ENCODE measurements around the gene C16orf90. TPM values are rescaled to one million over a fixed set of nuclear protein-coding genes. Genes with fewer than 3 reads are reported as not detected.
"Not testable (repeated sequence)": the region's sequence is repeated elsewhere in the genome, so short reads cannot be mapped to it uniquely, and the experiment has no call there.

Gene C16orf90
- total RNA-seq, 1 donor from 2014 or later, result not detected

DNA sequence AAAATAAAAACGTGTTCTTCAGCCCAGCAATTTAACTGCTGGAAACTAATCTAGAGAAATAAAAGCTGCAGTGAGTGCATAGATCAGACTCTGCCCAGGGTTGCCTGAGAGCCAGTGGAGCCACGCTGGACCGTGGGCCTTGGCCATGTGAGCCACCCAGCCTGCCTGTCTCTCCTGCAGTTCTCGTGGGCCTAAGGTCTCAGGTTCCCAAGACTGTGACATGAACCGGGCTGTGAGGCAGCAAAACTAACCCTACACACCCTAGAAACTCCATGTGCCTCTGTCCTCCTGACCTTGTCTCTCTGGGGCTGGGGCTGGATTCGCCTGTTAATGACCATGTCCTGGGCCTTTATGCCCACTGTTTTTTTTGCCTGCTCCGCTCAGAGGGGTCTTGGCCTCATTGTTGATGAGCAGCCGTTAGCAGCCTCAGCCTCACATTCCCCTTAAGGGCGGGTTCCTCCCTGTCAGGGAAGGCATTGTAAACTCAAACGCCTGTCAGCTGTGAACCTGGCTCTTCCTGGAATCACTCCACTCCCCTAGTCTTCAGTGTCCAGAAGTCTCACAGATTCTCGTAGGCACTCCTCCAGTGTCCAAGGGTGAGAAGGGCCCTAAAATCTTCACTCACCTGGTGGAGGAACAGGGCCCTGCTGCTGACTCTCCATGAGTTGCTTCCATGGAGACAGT is 16.9 kb downstream of the C16orf90 start:
- Histone ChIP-seq H3K4me1 (ENCODE audit: control insufficient read depth in 3 of 3, insufficient read depth in 3 of 3, low read length in 3 of 3) (peaks cover 14 to 33% (median 19%) of the 10 kb centered on the region in 3 donors), H3K27me3 (ENCODE audit: control insufficient read depth in 3 of 3, insufficient read depth in 3 of 3, low read length in 3 of 3) (no peaks in the 10 kb centered on the region), H3K4me3 (ENCODE audit: low read length in 3 of 3) (no peak overlapping the region), H3K9ac (ENCODE audit: low read depth in 1 of 3, low read length in 3 of 3) (peak overlapping the region; percentile 48 to 66 (median 52)), H3K27ac (ENCODE audit: low read depth, low read length) (peak overlapping the region; percentile 61), H3K9me3 (ENCODE audit: control insufficient read depth in 3 of 3, low read length in 3 of 3) (no peaks in the 10 kb centered on the region), H3K36me3 (ENCODE audit: control insufficient read depth in 3 of 3, insufficient read depth in 3 of 3, low read length in 3 of 3) (peaks cover 28 to 32% (median 29%) of the 10 kb centered on the region in 3 donors)

DNA sequence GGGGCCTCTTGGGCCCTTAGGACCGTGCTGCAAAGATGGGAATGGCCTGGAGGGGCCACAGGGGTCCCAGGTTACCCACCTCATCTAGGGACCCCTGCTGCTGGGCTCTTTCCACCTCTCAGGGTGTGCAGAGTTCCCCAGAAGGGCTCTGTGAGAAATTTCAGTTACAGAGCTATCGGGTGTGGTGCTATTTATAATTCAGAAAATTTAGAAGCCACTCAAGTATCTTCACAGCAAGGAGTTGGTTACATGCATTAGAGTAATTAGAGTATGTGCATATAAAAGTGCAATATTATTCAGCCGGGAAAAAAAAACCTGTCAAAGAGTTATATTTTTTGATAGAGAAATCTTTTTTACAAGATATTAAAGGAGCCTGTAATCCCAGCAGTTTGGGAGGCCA is 18.9 kb downstream of the C16orf90 start:
- Histone ChIP-seq H3K9ac (ENCODE audit: low read depth in 1 of 3, low read length in 3 of 3) (peak overlapping the region in 1 of 3 donors; percentile 23), H3K4me3 (ENCODE audit: low read length in 3 of 3) (no peak overlapping the region), H3K36me3 (ENCODE audit: control insufficient read depth in 3 of 3, insufficient read depth in 3 of 3, low read length in 3 of 3) (peaks cover 9 to 14% (median 13%) of the 10 kb centered on the region in 3 donors), H3K27ac (ENCODE audit: low read depth, low read length) (no peak overlapping the region), H3K9me3 (ENCODE audit: control insufficient read depth in 3 of 3, low read length in 3 of 3) (no peaks in the 10 kb centered on the region), H3K27me3 (ENCODE audit: control insufficient read depth in 3 of 3, insufficient read depth in 3 of 3, low read length in 3 of 3) (no peaks in the 10 kb centered on the region), H3K4me1 (ENCODE audit: control insufficient read depth in 3 of 3, insufficient read depth in 3 of 3, low read length in 3 of 3) (peaks cover 16 to 38% (median 18%) of the 10 kb centered on the region in 3 donors)

- H3K36me3 ChIP-seq (ENCODE audit: control insufficient read depth in 3 of 3, insufficient read depth in 3 of 3, low read length in 3 of 3), result peaks cover 8 to 11% (median 10%) of the 10 kb centered on the region in 3 donors
Measured at GRCh38 chr16:3475604-3476375, 19.5 kb downstream of the C16orf90 start.

GRCh38 chr16:3474870-3475269 is 20.4 kb downstream of the C16orf90 start:
- H3K36me3 ChIP-seq (ENCODE audit: control insufficient read depth in 3 of 3, insufficient read depth in 3 of 3, low read length in 3 of 3); H3K27me3 ChIP-seq (ENCODE audit: control insufficient read depth in 3 of 3, insufficient read depth in 3 of 3, low read length in 3 of 3); H3K27ac ChIP-seq (ENCODE audit: low read depth, low read length); H3K9ac ChIP-seq (ENCODE audit: low read depth in 1 of 3, low read length in 3 of 3); H3K9me3 ChIP-seq (ENCODE audit: control insufficient read depth in 3 of 3, low read length in 3 of 3); H3K4me3 ChIP-seq (ENCODE audit: low read length in 3 of 3): not testable (repeated sequence)
- peaks cover 16 to 45% (median 23%) of the 10 kb centered on the region in 3 donors for H3K4me1 ChIP-seq (ENCODE audit: control insufficient read depth in 3 of 3, insufficient read depth in 3 of 3, low read length in 3 of 3)

More at GRCh38 chr16:3475604-3476375, 19.5 kb downstream of the C16orf90 start:
- H3K4me1 ChIP-seq (ENCODE audit: control insufficient read depth in 3 of 3, insufficient read depth in 3 of 3, low read length in 3 of 3), result peaks cover 14 to 36% (median 18%) of the 10 kb centered on the region in 3 donors
- no peak overlapping the region for H3K4me3 ChIP-seq (ENCODE audit: low read length in 3 of 3)
- H3K27me3 ChIP-seq (ENCODE audit: control insufficient read depth in 3 of 3, insufficient read depth in 3 of 3, low read length in 3 of 3), result no peaks in the 10 kb centered on the region
- peak overlapping the region in 1 of 3 donors; percentile 23 for H3K9ac ChIP-seq (ENCODE audit: low read depth in 1 of 3, low read length in 3 of 3)
- no peak overlapping the region for H3K27ac ChIP-seq (ENCODE audit: low read depth, low read length)
- H3K9me3 ChIP-seq (ENCODE audit: control insufficient read depth in 3 of 3, low read length in 3 of 3), result no peaks in the 10 kb centered on the region

DNA sequence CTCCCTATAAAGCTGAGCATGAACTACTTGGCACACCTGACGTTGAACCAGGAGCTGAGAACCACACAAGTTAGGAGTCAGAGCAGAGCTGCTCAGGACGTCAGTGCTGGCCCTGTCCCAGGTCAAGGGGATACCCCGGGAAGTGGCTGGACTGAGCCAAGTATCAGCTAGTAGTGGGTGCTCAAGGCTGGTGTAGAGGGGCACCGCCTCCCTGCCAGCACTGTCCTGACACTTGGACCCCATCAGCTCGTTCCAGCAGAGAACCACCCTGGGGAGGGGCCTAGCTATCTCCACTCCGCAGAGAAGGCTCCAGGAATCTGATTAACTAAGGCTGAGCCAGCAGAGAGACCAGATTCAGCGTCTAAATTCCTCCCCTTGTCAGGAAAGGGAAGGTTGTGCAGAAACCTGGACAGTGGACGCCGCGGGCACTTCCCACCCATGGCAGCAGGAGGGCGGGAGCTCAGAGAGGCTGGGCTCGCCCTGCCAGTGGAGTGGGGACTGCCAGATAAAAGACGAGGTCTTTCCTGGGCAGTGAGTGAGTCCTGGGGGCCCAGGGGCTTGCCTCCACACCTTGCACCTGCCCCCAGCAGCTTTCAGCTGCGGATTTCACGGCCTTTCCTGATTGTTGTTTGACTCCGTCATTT is 21.0 kb downstream of the C16orf90 start:
- Histone ChIP-seq H3K4me1 (ENCODE audit: control insufficient read depth in 3 of 3, insufficient read depth in 3 of 3, low read length in 3 of 3) (peaks cover 19 to 51% (median 25%) of the 10 kb centered on the region in 3 donors), H3K27ac (ENCODE audit: low read depth, low read length) (no peak overlapping the region), H3K4me3 (ENCODE audit: low read length in 3 of 3) (no peak overlapping the region), H3K9me3 (ENCODE audit: control insufficient read depth in 3 of 3, low read length in 3 of 3) (no peaks in the 10 kb centered on the region), H3K27me3 (ENCODE audit: control insufficient read depth in 3 of 3, insufficient read depth in 3 of 3, low read length in 3 of 3) (no peaks in the 10 kb centered on the region), H3K9ac (ENCODE audit: low read depth in 1 of 3, low read length in 3 of 3) (no peak overlapping the region), H3K36me3 (ENCODE audit: control insufficient read depth in 3 of 3, insufficient read depth in 3 of 3, low read length in 3 of 3) (peaks cover 2% of the 10 kb centered on the region in 3 donors)

DNA sequence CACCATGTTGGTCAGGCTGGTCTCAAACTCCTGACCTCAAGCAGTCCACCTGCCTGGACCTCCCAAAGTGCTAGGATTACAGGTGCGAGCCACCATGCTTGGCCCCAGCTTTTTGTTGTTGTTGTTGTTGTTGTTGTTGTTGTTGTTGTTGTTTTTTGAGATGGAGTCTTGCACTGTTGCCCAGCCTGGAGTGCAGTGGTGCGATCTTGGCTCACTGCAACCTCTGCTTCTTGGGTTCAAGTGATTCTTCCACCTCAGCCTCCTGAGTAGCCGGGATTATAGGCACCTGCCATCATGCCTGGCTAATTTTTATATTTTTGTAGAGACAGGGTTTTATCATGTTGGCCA is 21.7 kb downstream of the C16orf90 start:
- not testable (repeated sequence) for H3K36me3 ChIP-seq (ENCODE audit: control insufficient read depth in 3 of 3, insufficient read depth in 3 of 3, low read length in 3 of 3); H3K27me3 ChIP-seq (ENCODE audit: control insufficient read depth in 3 of 3, insufficient read depth in 3 of 3, low read length in 3 of 3); H3K9me3 ChIP-seq (ENCODE audit: control insufficient read depth in 3 of 3, low read length in 3 of 3); H3K27ac ChIP-seq (ENCODE audit: low read depth, low read length); H3K4me3 ChIP-seq (ENCODE audit: low read length in 3 of 3); H3K9ac ChIP-seq (ENCODE audit: low read depth in 1 of 3, low read length in 3 of 3)
- H3K4me1 ChIP-seq (ENCODE audit: control insufficient read depth in 3 of 3, insufficient read depth in 3 of 3, low read length in 3 of 3), result peaks cover 19 to 54% (median 24%) of the 10 kb centered on the region in 3 donors

- Histone ChIP-seq H3K9me3 (ENCODE audit: control insufficient read depth in 3 of 3, low read length in 3 of 3) (no peaks in the 10 kb centered on the region), H3K9ac (ENCODE audit: low read depth in 1 of 3, low read length in 3 of 3) (no peak overlapping the region), H3K4me1 (ENCODE audit: control insufficient read depth in 3 of 3, insufficient read depth in 3 of 3, low read length in 3 of 3) (peaks cover 19 to 55% (median 27%) of the 10 kb centered on the region in 3 donors)
Measured at GRCh38 chr16:3472878-3473595, 22.3 kb downstream of the C16orf90 start.

GRCh38 chr16:3471518-3472176 is 23.6 kb downstream of the C16orf90 start:
- no peaks in the 10 kb centered on the region for H3K27me3 ChIP-seq (ENCODE audit: control insufficient read depth in 3 of 3, insufficient read depth in 3 of 3, low read length in 3 of 3)
- no peak overlapping the region for H3K27ac ChIP-seq (ENCODE audit: low read depth, low read length)
- H3K9ac ChIP-seq (ENCODE audit: low read depth in 1 of 3, low read length in 3 of 3), result no peak overlapping the region
- H3K9me3 ChIP-seq (ENCODE audit: control insufficient read depth in 3 of 3, low read length in 3 of 3), result no peaks in the 10 kb centered on the region
- H3K4me3 ChIP-seq (ENCODE audit: low read length in 3 of 3), result no peak overlapping the region
- peaks cover 29 to 68% (median 37%) of the 10 kb centered on the region in 3 donors for H3K4me1 ChIP-seq (ENCODE audit: control insufficient read depth in 3 of 3, insufficient read depth in 3 of 3, low read length in 3 of 3)
- peaks cover 0 to 6% (median 2%) of the 10 kb centered on the region in 3 donors for H3K36me3 ChIP-seq (ENCODE audit: control insufficient read depth in 3 of 3, insufficient read depth in 3 of 3, low read length in 3 of 3)

More at GRCh38 chr16:3472878-3473595, 22.3 kb downstream of the C16orf90 start:
- H3K36me3 ChIP-seq (ENCODE audit: control insufficient read depth in 3 of 3, insufficient read depth in 3 of 3, low read length in 3 of 3), result no peaks in the 10 kb centered on the region
- no peaks in the 10 kb centered on the region for H3K27me3 ChIP-seq (ENCODE audit: control insufficient read depth in 3 of 3, insufficient read depth in 3 of 3, low read length in 3 of 3)
- H3K27ac ChIP-seq (ENCODE audit: low read depth, low read length), result no peak overlapping the region
- no peak overlapping the region for H3K4me3 ChIP-seq (ENCODE audit: low read length in 3 of 3)

DNA sequence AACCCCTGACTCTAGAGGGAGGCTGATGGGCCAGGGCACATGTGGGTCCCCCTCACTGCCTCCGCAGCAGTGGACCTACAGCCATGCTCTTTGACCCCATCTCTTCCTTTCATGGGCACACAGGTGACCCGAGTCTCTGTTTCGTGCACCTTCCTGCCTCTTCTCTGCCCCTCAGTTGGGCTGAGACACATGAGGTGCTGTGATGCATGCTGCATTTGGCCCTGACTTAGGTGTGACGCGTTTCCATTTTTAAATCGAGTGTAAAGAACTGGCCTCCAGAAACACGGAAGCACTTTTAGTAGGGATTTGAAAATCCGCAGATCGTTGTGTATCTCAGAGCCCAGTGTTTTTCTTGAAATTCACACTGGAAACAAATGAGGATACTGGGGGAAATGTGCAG is 24.6 kb downstream of the C16orf90 start:
- no peaks in the 10 kb centered on the region for H3K27me3 ChIP-seq (ENCODE audit: control insufficient read depth in 3 of 3, insufficient read depth in 3 of 3, low read length in 3 of 3)
- H3K9ac ChIP-seq (ENCODE audit: low read depth in 1 of 3, low read length in 3 of 3), result no peak overlapping the region
- H3K4me3 ChIP-seq (ENCODE audit: low read length in 3 of 3), result no peak overlapping the region
- peaks cover 8 to 10% (median 9%) of the 10 kb centered on the region in 3 donors for H3K36me3 ChIP-seq (ENCODE audit: control insufficient read depth in 3 of 3, insufficient read depth in 3 of 3, low read length in 3 of 3)
- no peaks in the 10 kb centered on the region for H3K9me3 ChIP-seq (ENCODE audit: control insufficient read depth in 3 of 3, low read length in 3 of 3)
- H3K27ac ChIP-seq (ENCODE audit: low read depth, low read length), result no peak overlapping the region
- peaks cover 25 to 70% (median 37%) of the 10 kb centered on the region in 3 donors for H3K4me1 ChIP-seq (ENCODE audit: control insufficient read depth in 3 of 3, insufficient read depth in 3 of 3, low read length in 3 of 3)
